ENCODE data around the gene PDC.

- TF ChIP-seq SPI1 (IDR thresholded peaks at IDR 0.05; ENCODE audit: low read depth, low read length) = no peak
- no peak for TF ChIP-seq POLR2AphosphoS5 (IDR thresholded peaks at IDR 0.05; ENCODE audit: low read depth, low read length)
- no peak for TF ChIP-seq POLR2A (IDR thresholded peaks at IDR 0.05; ENCODE audit: low read depth, low read length)
Measured at GRCh38 chr1:186403632-186404031, 57.3 kb downstream of the PDC start.

Measured in GM12891 (cell line).